ENCODE data around the gene ADAMTSL2. TPM values are rescaled to one million over a fixed set of nuclear protein-coding genes. Genes with fewer than 3 reads are reported as not detected.

The ADAMTSL2 gene
- polyA plus RNA-seq, 1 experiment, result not detected

- Histone ChIP-seq H3K4me3 (ENCODE audit: low read depth, low read length) (no peak overlapping the region), H3K27me3 (ENCODE audit: control insufficient read depth, insufficient read depth, low read length) (peaks cover 5% of the 10 kb centered on the region), H3K36me3 (ENCODE audit: control insufficient read depth, insufficient read depth, low read length) (no peaks in the 10 kb centered on the region)
- TF ChIP-seq CTCF (IDR thresholded peaks at IDR 0.05; ENCODE audit: insufficient read depth, low read depth, low read length), result no peak
- POLR2A ChIA-PET, result no interaction called here
- CTCF ChIA-PET, result interaction anchor here (0.9 kb wide), 1 partner anchor 336 kb away, joined by 3 read pairs; no protein-coding TSS in a partner anchor
- DNase-seq (ENCODE audit: low read depth), result no peak
Observed at GRCh38 chr9:133522073-133522910, 12.2 kb upstream of the ADAMTSL2 start.

GRCh38 chr9:133523106-133523505, 11.4 kb upstream of the ADAMTSL2 start:
- TF ChIP-seq CTCF (IDR thresholded peaks at IDR 0.05; ENCODE audit: insufficient read depth, low read depth, low read length), result no peak
- Histone ChIP-seq H3K27me3 (ENCODE audit: control insufficient read depth, insufficient read depth, low read length) (peaks cover 10% of the 10 kb centered on the region), H3K36me3 (ENCODE audit: control insufficient read depth, insufficient read depth, low read length) (no peaks in the 10 kb centered on the region), H3K4me3 (ENCODE audit: low read depth, low read length) (no peak overlapping the region)
- ChIA-PET CTCF (interaction anchor here (0.9 kb wide), 1 partner anchor 337 kb away, joined by 3 read pairs; no protein-coding TSS in a partner anchor), POLR2A (no interaction called here)
- no peak for DNase-seq (ENCODE audit: low read depth)

- H3K4me3 ChIP-seq (ENCODE audit: low read depth, low read length), result no peak overlapping the region
- peaks cover 20% of the 10 kb centered on the region for H3K27me3 ChIP-seq (ENCODE audit: control insufficient read depth, insufficient read depth, low read length)
- no peaks in the 10 kb centered on the region for H3K36me3 ChIP-seq (ENCODE audit: control insufficient read depth, insufficient read depth, low read length)
- POLR2A ChIA-PET, result no interaction called here
- TF ChIP-seq CTCF (IDR thresholded peaks at IDR 0.05; ENCODE audit: insufficient read depth, low read depth, low read length), result no peak
- CTCF ChIA-PET, result no interaction called here
- no peak for DNase-seq (ENCODE audit: low read depth)
Observed at GRCh38 chr9:133524146-133524545, 10.4 kb upstream of the ADAMTSL2 start.

GRCh38 chr9:133524679-133525228, 9.8 kb upstream of the ADAMTSL2 start, which contains the start of gene MYMK:
TSS of gene MYMK (minus strand) at chr9:133524959. CDS start at chr9:133524844, 115 bp downstream.
- no peak within 1 kb of the TSS for H3K4me3 ChIP-seq (ENCODE audit: low read depth, low read length)
- CTCF ChIA-PET, result no interaction called here
- TF ChIP-seq CTCF (IDR thresholded peaks at IDR 0.05; ENCODE audit: insufficient read depth, low read depth, low read length), result no peak
- no peaks in the 10 kb centered on the region for H3K36me3 ChIP-seq (ENCODE audit: control insufficient read depth, insufficient read depth, low read length)
- POLR2A ChIA-PET, result no interaction called here
- peaks cover 23% of the 10 kb centered on the region for H3K27me3 ChIP-seq (ENCODE audit: control insufficient read depth, insufficient read depth, low read length)
- DNase-seq (ENCODE audit: low read depth), result no peak

GRCh38 chr9:133525677-133526076, 8.8 kb upstream of the ADAMTSL2 start:
- TF ChIP-seq CTCF (IDR thresholded peaks at IDR 0.05; ENCODE audit: insufficient read depth, low read depth, low read length), result no peak
- ChIA-PET CTCF (no interaction called here), POLR2A (no interaction called here)
- Histone ChIP-seq H3K4me3 (ENCODE audit: low read depth, low read length) (no peak overlapping the region), H3K36me3 (ENCODE audit: control insufficient read depth, insufficient read depth, low read length) (no peaks in the 10 kb centered on the region), H3K27me3 (ENCODE audit: control insufficient read depth, insufficient read depth, low read length) (peaks cover 23% of the 10 kb centered on the region)
- no peak for DNase-seq (ENCODE audit: low read depth)

Data from BJ (cell line).